Activated gamma-delta T cell treated with anti-CD3 and anti-CD28 coated beads, Interleukin-2, amount 50 U/mL, for 16 hours (primary cell): ENCODE measurements around the gene ITPR1.

Source experiments
- DNase-seq: peaks from one replicate; pipeline ENCODE4 v3.0.0-alpha.2; 2020; ENCODE audit warnings: low read depth

The ITPR1 gene

DNA sequence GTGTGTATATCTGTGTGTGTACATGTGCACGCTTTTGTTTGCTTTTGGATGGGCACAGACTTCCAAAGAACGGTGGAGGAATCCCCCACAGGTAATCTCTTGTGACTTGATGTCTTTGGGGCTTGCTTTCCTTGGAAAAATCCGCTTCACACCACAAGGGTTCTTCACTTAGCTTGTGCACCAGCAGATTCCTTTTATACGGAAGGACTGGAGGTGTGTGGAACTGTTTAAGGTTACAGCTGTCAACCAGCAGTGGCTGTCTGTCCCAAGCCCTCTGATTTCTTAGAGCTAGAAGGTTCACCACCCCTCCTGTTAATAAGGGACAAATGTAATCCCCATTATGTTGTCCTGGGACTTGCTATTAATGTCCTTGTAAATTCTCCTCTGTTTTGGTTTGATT is 193.5 kb downstream of the ITPR1 start:
- no peak for DNase-seq

DNA sequence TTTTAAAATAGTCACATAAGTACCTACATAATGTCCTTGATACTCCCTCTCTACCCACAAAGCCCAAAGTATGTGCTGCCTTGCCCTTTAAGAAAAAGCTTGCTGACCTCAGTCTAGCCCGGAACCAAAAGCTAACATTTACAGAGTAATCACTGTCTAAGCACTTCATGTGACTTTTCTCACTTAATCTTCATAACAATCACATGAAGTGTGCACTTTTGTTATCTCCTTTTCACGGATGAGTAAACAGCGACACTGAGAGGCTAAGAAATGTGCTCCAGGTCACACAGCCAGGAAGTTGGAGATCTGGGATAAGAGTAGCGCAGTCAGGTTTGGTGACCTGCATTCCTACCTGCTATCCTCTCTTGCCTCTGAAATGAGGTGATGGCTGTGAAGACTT is 194.0 kb downstream of the ITPR1 start:
- no peak for DNase-seq

DNA sequence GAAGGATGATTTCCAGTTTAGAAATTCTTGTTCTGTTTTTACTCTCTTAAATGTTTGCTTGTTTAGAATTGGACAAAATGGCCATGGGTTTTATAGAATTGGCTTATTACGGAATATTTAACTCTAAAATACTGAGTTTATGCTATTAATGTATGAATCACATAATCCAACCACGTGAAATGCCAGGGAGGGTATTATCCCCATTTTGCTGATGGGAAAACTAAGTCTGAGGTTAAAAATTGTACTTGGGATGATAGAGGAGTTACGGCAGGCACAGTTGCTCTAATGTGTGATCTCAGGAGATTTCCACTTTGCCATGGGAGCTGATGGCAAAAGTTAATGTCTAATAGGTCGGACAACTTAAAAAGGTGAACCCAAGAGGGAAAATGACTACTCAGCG is 194.4 kb downstream of the ITPR1 start:
- no peak for DNase-seq

DNA sequence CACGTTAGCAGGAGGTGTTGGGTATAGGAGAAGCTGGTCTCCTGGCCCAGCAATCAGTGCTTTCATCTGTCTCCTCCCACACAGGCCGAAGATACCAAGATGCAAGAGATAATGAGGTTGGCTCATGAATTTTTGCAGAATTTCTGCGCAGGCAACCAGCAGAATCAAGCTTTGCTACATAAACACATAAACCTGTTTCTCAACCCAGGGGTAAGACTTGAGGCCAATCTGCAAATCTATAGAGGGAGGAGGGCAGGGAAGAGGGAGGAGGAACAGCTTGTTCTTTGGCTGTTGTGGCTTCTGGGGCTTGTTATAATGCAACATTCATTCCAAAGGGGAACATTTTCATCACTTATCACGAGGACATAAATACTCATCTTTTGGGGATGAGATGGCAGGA is 195.3 kb downstream of the ITPR1 start:
- DNase-seq, result no peak

DNA sequence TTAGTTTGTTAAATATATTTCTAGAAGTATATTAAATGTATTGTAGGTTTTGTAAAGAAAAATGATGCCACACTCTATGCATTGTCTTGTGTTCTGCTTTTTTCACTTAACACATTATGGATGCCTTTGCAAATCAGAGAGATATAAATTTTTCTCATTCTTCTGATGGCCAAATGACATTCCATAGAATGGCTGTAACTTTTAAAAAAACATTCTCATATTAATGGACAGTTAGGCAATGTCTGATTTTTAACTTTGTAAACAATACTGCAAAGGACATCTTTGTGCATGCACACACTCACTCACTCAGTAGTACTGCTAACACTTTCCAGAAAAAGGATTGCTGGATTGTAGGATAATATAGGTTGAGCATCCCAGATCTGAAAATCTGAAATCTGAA is 195.9 kb downstream of the ITPR1 start:
- DNase-seq, result no peak

DNA sequence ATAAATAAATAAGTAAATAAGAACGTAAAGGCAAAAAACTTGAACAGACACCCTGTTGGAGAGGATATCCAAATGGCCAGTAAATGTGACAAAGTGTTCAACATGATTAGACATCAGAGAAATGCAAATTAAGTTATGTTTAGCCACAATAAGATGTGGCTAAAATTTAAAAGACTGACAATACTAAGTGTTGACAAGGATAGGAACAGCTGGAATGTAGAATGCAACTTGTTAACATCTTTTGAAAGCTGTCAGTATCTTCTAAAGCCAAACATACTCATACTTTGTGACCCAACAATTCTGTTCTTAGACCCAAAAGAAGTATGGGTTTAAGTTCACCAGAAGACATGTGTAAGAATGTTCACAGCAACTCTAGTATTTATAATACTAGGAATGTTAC is 197.1 kb downstream of the ITPR1 start:
- no peak for DNase-seq

DNA sequence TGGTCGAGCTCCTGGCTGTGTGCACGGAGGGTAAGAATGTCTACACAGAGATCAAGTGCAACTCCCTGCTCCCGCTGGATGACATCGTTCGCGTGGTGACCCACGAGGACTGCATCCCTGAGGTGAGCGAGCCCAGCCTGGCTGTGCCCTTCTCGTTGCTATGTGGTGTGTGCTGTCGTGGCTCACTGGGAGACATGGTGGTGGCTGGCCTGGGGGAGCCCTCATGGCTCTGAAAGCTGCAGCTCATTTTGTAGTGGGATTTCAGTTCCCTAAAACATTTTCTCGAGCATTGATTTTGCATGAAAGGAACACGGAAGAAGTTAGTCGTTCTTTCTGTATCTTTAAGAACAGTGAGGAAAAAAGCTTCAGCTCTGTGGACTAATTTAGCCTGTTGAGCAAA is 200.5 kb downstream of the ITPR1 start:
- DNase-seq, result no peak

DNA sequence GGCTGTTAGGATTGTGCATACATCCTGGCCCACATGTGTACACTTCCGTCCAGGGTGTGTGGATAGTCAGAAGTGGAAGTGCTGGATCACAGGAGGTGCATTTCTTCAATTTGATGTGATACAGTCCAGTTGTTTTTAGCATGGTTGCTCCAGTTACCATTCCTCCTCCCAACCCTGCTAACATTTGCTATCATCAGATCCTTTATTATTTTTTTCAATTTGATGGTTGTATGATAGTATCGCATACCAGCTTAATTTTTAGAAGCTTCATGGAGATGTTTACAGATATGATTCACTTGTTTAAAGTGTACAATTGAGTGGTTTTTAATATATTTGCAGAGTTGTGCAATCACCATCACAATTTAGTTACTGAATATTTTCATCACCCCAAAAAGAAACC is 202.7 kb downstream of the ITPR1 start:
- no peak for DNase-seq

DNA sequence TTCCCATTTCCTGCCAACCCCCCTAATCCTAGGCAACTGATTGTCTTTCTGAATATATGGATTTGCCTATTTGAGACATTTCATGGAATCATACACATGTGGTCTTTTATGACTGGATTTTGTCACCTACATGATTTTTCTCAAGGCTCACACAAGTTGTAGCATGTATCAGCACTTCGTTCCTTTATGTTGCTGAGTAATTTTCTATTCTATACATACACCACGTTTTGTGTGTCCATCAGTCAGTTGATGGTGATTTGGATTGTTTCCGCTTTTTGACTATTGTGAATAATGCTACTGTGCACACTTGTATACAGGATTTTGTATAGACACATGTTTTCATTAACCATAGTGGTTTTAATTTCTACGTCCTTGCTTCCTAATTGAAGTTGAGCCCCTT is 203.1 kb downstream of the ITPR1 start:
- DNase-seq, result no peak

DNA sequence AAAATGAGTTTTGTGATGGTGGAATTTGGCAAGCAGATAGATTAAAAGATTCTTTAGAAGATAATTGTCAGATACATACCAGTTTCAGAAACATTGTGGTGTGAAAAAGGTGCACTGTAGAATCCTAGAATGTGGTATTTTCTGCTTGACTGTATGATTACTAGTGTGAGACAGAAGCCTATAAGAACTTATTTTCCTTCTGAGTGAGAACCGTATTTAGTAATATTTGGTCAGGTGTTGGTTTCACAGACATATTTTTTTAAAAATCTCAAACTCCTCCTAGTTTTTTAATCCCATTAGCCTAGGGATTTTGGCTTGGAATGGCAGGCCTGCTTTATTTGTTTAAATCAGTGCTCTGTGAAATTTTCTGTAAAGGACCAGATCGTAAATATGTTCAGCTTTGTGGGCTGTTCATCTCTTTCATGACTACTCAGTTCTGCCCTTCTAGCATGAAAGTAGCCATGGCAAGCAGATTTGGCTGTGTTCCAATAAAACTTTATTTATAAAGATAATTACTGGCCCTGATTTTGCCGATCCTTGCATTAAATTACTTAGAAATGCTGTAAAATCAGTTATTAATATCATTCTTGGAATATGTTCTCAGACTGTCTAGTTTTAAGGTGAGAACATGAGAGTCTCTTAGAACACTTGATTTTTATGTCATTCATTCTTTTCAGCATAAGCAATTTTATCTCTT is 205.1 kb downstream of the ITPR1 start:
- DNase-seq, result no peak

DNA sequence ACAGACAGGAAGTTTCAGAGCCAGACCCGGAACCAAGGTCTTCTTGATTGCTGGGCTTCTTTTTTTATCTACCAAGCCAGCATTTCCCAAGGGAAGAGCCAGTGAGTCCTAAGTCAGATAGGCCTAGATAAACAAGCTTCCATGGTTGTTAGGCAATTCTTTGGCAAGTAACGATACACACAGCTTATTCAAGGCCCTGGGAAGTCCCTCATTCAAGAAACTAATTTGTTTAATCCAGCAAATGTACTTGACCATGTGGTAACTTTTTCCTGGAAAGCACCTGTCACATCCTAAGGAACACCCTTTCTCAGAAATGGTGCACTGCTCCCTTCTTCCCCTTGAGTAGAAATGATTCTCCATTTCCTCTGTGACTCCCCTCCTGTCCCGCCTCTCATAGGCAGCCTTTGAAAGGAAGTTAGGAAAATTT is 209.9 kb downstream of the ITPR1 start:
- no peak for DNase-seq

DNA sequence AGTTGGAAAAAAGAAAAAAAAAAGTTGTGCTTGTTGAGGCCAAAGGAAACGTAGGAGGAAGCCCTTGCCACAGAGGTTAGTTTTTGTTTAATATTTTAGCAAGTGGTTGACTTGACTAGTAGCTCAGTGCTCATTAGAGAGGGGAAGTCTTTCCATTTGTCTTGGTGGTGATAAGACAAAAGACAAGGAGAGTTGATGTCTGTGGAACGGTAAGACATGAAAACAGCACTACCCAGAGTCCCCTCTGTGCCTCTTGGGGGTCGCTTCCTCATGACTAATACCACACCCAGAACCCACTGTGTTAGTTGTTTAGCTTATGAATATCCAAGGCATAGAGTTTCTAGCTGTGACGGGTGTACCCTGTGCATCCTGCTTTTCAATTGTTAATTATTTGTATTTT is 211.4 kb downstream of the ITPR1 start:
- DNase-seq, result no peak

DNA sequence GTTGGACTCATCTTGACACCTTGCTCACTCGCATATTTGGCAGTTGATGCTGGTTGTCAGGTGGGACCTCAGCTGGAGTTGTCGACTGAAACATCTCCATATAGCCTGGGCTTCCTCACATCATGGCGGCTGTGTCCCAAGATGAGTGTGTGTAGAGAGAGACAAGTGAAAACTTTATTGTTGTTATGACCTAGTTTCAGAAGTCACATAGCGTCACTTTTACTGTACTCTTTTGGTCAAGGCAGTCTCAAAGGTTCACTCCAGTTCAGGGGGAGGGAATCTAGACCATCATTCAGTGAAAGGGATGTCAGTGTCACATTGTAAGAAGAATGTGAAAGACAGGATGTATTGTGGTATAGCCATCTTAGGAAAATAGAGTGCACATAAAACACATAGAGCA is 214.2 kb downstream of the ITPR1 start:
- no peak for DNase-seq

DNA sequence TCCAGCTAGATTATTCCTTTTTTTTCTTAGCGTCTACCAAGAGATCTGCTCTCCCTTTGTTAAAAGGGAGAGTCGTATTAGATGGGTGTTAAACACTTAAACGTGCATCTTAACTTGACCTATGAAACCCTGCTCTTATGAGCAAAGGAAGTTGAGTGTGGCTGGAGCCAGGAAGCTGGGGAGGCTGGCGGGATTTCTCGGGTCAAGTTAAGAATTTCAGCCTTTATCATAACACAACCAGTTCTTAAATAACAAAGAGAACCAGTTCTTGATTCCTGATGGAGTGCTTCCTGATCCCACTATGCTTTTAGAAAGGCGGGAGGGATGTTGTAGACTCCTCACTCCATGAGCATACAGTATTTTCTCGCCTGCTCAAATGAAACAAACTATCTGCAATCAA is 215.1 kb downstream of the ITPR1 start:
- no peak for DNase-seq

DNA sequence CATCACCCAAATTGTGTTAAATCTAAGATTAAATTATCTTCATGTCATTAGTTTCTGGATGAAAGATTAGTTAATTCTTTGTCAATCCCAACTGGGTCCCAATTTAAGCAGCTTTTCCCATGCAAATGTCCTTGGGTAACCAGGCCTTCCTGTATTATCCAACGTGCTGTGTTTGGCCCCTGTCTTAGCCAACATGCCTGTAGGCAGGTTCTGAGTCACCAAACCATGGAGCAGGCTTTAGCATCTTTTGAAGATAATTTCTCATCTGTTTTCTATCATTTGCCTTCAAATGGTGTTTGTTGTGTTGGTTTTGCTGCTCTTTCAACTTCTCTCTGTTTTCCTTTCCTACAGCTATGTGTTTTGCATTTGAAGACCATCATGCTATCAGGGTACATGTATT is 216.2 kb downstream of the ITPR1 start:
- no peak for DNase-seq

DNA sequence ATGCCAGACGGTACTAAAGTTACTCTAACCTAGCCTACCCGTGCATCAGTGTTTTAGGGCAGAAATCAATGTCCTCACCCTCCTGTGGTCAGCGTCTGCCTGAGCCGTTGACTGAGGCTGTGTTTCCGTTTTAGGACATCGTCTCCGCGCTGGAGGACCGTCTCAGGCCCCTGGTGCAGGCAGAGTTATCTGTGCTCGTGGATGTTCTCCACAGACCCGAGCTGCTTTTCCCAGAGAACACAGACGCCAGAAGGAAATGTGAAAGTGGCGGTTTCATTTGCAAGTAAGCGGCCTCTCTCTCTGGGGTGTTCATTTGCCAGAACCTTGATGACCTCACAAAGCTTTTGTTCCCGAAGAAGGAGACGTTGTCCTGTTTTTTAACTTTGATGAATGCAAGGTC is 217.0 kb downstream of the ITPR1 start:
- DNase-seq, result no peak

DNA sequence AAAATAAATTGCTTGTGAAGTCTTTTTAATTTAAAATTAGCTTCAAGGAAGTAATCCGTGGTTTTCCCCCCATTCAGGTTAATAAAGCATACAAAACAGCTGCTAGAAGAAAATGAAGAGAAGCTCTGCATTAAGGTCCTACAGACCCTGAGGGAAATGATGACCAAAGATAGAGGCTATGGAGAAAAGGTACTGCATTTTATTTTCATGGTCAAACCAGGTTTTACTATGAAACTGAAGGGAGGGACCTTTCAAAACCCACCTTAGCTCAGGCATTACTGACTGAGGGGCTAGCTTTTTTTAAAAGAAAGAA is 218.5 kb downstream of the ITPR1 start:
- no peak for DNase-seq

DNA sequence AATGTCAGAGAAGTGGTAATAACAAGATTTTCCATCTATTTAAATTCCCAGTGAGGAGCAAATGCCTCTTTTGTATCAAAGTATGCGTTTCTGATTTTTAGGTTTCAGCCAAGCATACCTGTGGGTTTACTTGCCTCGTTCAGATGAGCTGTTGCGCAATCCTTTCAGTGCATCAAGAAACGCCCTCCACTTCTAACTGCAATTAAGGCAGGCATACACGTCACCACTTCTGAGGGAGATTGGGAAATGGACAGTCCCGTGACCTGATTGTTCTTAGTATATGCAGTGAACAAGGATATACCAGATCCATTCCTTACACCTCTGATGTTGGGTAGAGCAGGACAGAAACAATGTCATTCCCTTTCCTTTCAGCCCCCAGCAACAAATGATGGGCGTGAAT is 219.0 kb downstream of the ITPR1 start:
- DNase-seq, result no peak

DNA sequence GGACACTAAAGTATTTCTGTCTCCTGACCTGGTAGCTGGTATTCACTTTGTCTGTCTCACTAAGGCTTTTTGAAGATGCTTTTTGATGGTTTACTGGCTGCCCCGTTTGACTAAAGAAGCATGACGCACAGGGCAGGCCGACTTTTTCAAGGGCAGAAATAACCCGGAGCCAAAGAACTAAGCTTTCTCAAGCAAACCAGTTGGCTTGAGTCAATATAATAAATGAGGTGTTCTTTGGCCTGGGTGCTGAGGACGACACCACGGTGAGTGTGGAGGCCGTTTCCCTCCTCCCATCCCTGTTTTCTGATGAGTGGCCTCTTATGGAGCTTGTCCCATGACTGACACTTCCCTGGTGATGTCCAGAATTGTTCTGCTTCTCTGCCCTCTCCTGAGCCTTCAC is 220.9 kb downstream of the ITPR1 start:
- DNase-seq, result no peak

DNA sequence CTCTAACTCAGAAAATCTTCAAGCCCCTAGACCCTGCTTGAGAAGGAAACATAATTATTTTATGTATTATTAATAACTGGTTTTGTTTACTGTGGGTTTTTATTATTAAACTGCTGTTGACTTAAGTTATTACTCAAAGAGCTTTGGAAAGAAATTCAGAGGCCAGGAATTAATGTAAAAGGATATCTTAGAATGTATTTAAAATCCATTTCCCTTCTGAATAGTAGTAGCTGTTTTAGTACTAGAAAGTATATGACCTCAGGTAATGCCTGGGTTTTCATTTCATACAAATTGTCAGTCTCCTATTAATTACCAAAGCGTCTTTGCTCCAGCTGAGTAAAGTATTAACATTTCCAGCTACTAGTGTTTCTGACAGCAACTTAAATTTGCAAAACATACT is 223.1 kb downstream of the ITPR1 start:
- DNase-seq, result no peak

DNA sequence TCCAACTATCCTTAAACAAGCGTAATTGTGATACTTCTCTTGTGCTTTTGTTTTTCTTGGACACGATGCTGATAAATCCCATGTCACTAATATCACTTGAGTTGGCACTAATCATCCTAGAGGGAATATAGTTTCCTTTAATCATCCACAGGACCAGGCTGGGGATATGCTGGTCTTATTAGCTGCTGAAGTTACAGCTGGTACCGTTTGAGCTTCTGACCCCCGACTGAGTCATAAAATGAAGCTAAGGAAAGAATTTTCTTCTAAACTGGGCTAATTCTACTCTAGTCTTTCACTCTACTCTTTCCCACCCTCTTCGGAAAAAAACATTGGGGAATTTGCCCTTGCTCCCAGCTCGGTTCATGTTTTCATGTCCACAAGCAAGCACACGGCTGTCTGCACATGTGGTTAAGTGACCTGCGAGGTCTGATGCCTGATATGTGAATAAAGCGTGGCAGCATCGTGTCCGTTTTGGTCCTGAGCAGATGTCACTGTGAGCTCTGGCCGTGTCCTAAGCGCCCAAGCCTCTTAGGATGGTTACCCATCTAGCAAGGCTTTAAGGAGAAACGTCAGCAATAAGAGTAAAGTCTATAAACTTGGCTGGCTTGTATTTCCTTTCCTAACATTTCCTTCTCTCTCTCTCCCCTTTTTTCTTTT is 223.7 kb downstream of the ITPR1 start:
- no peak for DNase-seq

DNA sequence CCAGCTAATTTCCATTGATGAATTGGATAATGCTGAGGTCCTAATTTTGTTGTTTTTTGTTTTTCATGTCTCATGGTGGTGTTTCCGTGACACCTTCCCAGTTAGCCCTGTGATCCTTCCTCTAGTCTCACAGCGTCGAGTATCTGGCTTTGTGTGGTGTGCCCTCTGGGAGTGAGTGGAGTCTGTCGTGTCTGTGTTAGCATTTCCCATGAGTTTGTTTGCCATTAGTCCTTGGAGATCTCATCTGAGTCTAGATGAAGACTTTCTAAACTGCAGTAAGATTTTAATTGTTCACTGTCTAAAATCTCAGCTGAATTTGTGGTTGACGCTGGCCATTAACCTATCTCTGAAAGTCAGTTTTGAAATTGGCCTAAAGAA is 224.2 kb downstream of the ITPR1 start:
- no peak for DNase-seq

DNA sequence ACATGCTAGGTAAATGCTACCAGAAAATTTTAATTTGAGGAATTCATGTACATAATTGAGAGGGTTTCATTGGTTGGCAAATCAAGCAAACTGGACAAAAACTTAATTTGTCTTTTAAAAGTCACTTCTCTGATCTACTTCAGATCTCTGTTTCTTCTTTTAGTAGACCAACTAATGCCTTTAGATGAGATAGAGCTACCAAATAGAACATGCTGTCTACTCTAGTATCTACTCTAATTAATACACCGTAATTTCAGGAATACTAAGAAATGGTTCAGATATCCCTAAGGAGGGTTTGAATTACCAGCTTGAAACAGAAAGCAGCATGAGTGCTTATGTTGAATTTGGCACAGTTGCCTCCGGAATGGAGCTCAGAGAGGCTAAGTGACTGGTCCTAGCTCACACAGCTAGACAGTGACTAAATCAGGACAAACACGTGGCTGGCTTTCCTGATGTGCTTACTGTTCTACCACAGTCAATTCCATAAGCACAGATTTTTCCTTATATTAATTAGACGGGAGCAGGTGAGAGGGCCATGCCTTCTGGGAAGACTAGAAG is 225.1 kb downstream of the ITPR1 start:
- no peak for DNase-seq

DNA sequence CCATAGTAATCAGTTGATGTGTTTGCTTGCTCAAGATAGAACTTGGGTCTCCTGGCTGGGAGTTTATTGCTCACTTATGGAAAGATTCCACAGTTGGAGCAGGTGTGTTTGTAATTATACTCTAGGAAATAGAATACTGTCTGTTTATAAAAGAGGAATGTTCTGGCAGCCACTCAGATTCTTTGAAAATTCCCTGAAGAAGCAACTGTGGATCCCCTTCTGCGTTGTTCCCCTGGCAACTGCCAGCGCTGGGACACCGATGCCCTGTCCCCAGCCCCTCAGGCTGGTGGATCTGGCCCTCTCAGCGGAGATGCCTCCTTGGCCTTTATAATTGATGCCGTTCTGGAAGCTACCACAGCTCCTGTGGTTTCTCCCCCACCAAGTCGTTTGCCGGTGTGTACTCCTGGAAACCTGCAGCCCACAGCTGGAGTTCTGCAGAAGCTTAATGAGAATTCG is 225.9 kb downstream of the ITPR1 start:
- DNase-seq, result no peak
